GM18873 (cell line): Measurements from ENCODE around the gene PCDHB13.

Source experiments
- ATAC-seq: cut with Tn5 transposase; IDR thresholded peaks from one replicate; pipeline ENCODE4 v1.9.1; 2021; ENCODE audit warnings: mild to moderate bottlenecking, moderate library complexity, moderate number of reproducible peaks; ENCODE audit not compliant: unreplicated experiment, low FRiP score

Gene PCDHB13

DNA sequence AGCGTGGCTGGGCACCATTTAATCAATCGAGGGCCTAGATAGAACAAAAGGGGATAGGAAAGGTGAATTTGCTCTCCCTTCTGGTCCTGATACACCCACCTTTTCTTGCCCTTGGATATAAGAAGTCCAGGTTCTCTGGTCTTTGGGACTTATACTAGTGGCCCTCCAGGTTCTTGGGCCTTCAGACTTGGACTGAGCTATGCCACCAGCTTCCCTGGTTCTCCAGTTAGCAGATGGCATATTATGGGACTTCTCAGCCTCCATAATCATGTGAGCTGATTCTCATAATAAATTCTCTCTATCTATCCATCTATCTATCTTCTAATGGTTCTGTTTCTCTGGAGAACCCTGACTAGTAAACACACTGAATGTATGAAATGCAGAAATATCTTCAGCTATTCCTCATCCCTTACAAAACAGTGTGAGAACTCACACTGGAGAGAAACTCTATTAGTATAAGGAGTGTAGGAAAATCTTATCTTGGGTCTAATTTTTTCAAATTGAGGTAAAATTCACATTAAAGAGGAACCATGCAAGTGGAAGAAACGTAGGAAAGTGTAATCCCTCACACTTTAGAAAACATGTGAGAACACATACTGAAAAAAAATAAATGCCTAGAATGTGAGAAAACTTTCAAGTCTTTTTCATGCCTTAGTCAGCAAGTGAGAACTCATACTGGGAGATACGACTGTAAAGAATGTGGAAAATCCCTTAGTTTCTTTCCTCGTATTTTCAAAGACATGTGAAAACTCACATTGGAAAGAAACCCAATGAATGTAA, 46.9 kb downstream of the PCDHB13 start:
- ATAC-seq = no peak

DNA sequence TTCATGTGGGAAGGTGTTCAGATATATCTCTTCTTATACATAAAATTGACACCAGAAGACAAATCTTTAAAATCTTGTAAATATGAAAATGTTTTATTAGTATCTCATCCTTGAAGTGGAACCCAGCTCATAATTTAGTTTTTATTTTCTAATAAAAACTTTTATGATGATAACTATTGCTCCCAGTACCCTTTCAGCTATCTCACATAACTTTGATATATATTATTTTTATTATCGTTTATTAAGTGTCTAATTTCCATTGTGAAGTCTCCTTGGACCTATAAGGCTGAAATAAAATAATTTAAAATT, 47.5 kb downstream of the PCDHB13 start:
- ATAC-seq = no peak
